GM19023 (cell line): ENCODE results near the gene RGS5.

ENCODE experiments used
- ATAC-seq: cut with Tn5 transposase; IDR thresholded peaks from one replicate; pipeline ENCODE4 v1.9.1; 2021; ENCODE audit warnings: mild to moderate bottlenecking, moderate library complexity; ENCODE audit not compliant: unreplicated experiment

Gene RGS5

GRCh38 chr1:163093169-163093568 lies 109.5 kb downstream of the RGS5 start:
- ATAC-seq: no peak
